ENCODE data around the gene PFKM.

Gene PFKM

DNA sequence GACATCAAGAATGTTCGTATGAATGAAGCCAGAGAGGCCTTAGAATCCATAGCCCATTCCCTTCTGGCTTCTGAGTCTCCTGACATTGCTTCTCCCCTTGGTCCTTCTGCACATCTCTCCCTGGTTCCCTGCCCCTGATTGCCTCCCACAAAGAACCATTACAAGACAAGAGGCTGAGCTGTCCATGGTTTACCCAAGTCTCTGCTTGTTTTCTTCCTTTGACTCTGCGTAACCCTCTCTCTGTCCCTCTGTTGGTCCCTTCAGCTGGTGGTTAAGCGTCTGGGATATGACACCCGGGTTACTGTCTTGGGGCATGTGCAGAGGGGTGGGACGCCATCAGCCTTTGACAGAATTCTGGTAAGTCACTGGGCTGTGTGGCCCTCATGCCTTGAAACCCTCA is 15.9 kb downstream of the PFKM start:
- Histone ChIP-seq H3K9ac (ENCODE audit: low read length) (no peak overlapping the region), H3K9me3 (ENCODE audit: low read length) (no peaks in the 10 kb centered on the region), H3K79me2 (ENCODE audit: insufficient read depth, low read length) (no peaks in the 10 kb centered on the region), H3K4me1 (ENCODE audit: insufficient read depth, low read length, severe bottlenecking) (no peaks in the 10 kb centered on the region), H2AFZ (ENCODE audit: low read length) (no peak overlapping the region), H3F3A (ENCODE audit: insufficient read depth, low read length) (no peaks in the 10 kb centered on the region), H4K20me1 (ENCODE audit: insufficient read depth, low read length) (no peaks in the 10 kb centered on the region), H3K9me2 (ENCODE audit: low read depth, low read length) (no peaks in the 10 kb centered on the region), H3K36me3 (ENCODE audit: insufficient read depth, low read length) (peaks cover 82% of the 10 kb centered on the region), H3K27ac (ENCODE audit: low read depth, low read length, poor library complexity, severe bottlenecking) (no peak overlapping the region), H3K27me3 (ENCODE audit: insufficient read depth, low read length) (no peaks in the 10 kb centered on the region), H3K4me2 (ENCODE audit: low read length) (no peak overlapping the region), H3K4me3 (ENCODE audit: low read depth, low read length, poor library complexity, severe bottlenecking) (no peak overlapping the region)
- no peak for TF ChIP-seq EZH2 (IDR thresholded peaks at IDR 0.05; ENCODE audit: borderline replicate concordance, low read length)
- TF ChIP-seq, protein P1, sequence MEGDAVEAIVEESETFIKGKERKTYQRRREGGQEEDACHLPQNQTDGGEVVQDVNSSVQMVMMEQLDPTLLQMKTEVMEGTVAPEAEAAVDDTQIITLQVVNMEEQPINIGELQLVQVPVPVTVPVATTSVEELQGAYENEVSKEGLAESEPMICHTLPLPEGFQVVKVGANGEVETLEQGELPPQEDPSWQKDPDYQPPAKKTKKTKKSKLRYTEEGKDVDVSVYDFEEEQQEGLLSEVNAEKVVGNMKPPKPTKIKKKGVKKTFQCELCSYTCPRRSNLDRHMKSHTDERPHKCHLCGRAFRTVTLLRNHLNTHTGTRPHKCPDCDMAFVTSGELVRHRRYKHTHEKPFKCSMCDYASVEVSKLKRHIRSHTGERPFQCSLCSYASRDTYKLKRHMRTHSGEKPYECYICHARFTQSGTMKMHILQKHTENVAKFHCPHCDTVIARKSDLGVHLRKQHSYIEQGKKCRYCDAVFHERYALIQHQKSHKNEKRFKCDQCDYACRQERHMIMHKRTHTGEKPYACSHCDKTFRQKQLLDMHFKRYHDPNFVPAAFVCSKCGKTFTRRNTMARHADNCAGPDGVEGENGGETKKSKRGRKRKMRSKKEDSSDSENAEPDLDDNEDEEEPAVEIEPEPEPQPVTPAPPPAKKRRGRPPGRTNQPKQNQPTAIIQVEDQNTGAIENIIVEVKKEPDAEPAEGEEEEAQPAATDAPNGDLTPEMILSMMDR (IDR thresholded peaks at IDR 0.05; ENCODE audit: low read length) = no peak

DNA sequence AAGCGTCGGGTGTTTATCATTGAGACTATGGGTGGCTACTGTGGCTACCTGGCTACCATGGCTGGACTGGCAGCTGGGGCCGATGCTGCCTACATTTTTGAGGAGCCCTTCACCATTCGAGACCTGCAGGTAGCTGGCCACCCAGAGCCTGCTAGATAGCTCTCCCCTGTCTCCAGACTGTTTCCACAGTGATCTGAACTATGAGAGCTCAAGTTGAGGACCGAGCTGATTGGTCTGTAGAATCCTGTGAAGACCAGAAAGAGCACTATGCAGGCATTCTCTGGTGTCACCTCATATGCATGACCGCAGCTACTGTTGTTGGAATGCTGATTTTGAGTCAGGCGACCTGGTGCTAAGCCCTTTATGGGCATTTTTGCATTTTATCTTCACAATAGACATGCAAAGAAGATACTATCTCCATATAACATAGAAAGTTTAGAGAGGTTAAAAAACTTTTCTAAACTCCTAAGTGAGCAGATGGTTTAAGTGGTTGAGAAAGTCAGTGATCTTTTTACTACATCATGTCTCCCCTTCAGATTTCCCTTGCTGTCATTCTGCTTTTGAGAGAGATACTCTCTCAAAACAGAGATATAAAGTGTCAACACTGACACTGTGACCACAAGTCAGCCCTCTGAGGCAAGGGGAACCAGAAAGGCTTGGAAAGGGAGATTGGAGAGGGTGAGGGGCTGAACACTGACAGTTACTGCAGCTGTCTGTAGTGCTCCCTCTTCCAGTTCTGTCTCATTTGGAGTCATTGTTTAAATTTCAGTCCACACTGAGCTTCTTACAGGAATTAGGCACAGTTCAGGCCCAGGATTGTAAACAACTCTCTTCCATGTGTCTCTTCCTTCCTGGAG is 23.9 kb downstream of the PFKM start:
- TF ChIP-seq EZH2 (IDR thresholded peaks at IDR 0.05; ENCODE audit: borderline replicate concordance, low read length) = no peak
- TF ChIP-seq, protein P1 (IDR thresholded peaks at IDR 0.05; ENCODE audit: low read length) = no peak
- H3K9ac ChIP-seq (ENCODE audit: low read length) = no peak overlapping the region
- H4K20me1 ChIP-seq (ENCODE audit: insufficient read depth, low read length) = no peaks in the 10 kb centered on the region
- H3K4me1 ChIP-seq (ENCODE audit: insufficient read depth, low read length, severe bottlenecking) = no peaks in the 10 kb centered on the region
- no peak overlapping the region for H3K4me3 ChIP-seq (ENCODE audit: low read depth, low read length, poor library complexity, severe bottlenecking)
- H3K9me3 ChIP-seq (ENCODE audit: low read length) = no peaks in the 10 kb centered on the region
- peaks cover 95% of the 10 kb centered on the region for H3K36me3 ChIP-seq (ENCODE audit: insufficient read depth, low read length)
- no peaks in the 10 kb centered on the region for H3K79me2 ChIP-seq (ENCODE audit: insufficient read depth, low read length)
- no peaks in the 10 kb centered on the region for H3F3A ChIP-seq (ENCODE audit: insufficient read depth, low read length)
- H3K4me2 ChIP-seq (ENCODE audit: low read length) = no peak overlapping the region
- no peak overlapping the region for H3K27ac ChIP-seq (ENCODE audit: low read depth, low read length, poor library complexity, severe bottlenecking)
- no peaks in the 10 kb centered on the region for H3K9me2 ChIP-seq (ENCODE audit: low read depth, low read length)
- H2AFZ ChIP-seq (ENCODE audit: low read length) = no peak overlapping the region
- no peaks in the 10 kb centered on the region for H3K27me3 ChIP-seq (ENCODE audit: insufficient read depth, low read length)

DNA sequence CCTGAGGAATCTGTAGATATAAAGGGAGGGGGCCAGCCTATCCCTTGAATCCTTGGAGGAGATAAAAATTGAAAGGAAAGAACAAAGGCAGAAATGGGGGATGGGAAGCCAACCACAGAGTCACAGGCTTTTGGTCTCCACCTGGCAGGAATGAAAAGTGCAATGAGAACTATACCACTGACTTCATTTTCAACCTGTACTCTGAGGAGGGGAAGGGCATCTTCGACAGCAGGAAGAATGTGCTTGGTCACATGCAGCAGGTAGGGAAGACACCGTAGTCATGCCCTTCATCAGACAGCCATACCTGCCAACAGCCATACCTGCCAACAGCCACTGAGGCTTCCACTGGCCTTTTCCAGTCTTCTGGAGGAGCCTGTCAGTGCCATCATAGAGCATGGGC is 24.7 kb downstream of the PFKM start:
- Histone ChIP-seq H3K27ac (ENCODE audit: low read depth, low read length, poor library complexity, severe bottlenecking) (no peak overlapping the region), H3K4me1 (ENCODE audit: insufficient read depth, low read length, severe bottlenecking) (no peaks in the 10 kb centered on the region), H3K27me3 (ENCODE audit: insufficient read depth, low read length) (no peaks in the 10 kb centered on the region), H3K79me2 (ENCODE audit: insufficient read depth, low read length) (no peaks in the 10 kb centered on the region), H3K9me3 (ENCODE audit: low read length) (no peaks in the 10 kb centered on the region), H3F3A (ENCODE audit: insufficient read depth, low read length) (no peaks in the 10 kb centered on the region), H3K36me3 (ENCODE audit: insufficient read depth, low read length) (peaks cover 96% of the 10 kb centered on the region), H3K4me3 (ENCODE audit: low read depth, low read length, poor library complexity, severe bottlenecking) (no peak overlapping the region), H3K4me2 (ENCODE audit: low read length) (no peak overlapping the region), H4K20me1 (ENCODE audit: insufficient read depth, low read length) (no peaks in the 10 kb centered on the region), H2AFZ (ENCODE audit: low read length) (no peak overlapping the region), H3K9ac (ENCODE audit: low read length) (no peak overlapping the region), H3K9me2 (ENCODE audit: low read depth, low read length) (no peaks in the 10 kb centered on the region)
- TF ChIP-seq EZH2 (IDR thresholded peaks at IDR 0.05; ENCODE audit: borderline replicate concordance, low read length) = no peak
- TF ChIP-seq, protein P1 (IDR thresholded peaks at IDR 0.05; ENCODE audit: low read length) = no peak
